Lung (tissue), 12 donors: ENCODE measurements around the gene AHCTF1. TPM values are rescaled to one million over a fixed set of nuclear protein-coding genes. Genes with fewer than 3 reads are reported as not detected.

Source experiments
- ATAC-seq: fragments of 200-7000 bp; cut with Tn5 transposase; one replicate; pipeline ENCODE4 v1.9.1; 2020; ENCODE audit warnings: moderate number of reproducible peaks; ENCODE audit not compliant: insufficient read depth, low FRiP score
- DNase-seq, 3 donors: peaks; one replicate each; pipeline ENCODE4 v3.0.0-alpha.2; 2013 to 2017
- H3K27ac ChIP-seq, 2 donors: one replicate each; pipeline ENCODE4 v1.5.1; 2013; ENCODE audit warnings: mild to moderate bottlenecking in 2 of 2, moderate library complexity in 2 of 2, control low read depth in 1 of 2, inconsistent platforms in 1 of 2, low read depth in 1 of 2, low read length in 1 of 2
- H3K27me3 ChIP-seq, 3 donors: one replicate each; pipeline ENCODE4 v1.5.1; 2013; ENCODE audit warnings: low read length in 2 of 3; ENCODE audit not compliant: control insufficient read depth in 3 of 3, insufficient read depth in 3 of 3
- H3K36me3 ChIP-seq, 4 donors: one replicate each; pipeline ENCODE4 v1.5.1; 2013; ENCODE audit warnings: low read length in 4 of 4, mild to moderate bottlenecking in 1 of 4, moderate library complexity in 1 of 4; ENCODE audit not compliant: control insufficient read depth in 4 of 4, insufficient read depth in 4 of 4
- H3K4me1 ChIP-seq, 5 donors: one replicate each; pipeline ENCODE4 v1.5.1; 2013; ENCODE audit warnings: low read length in 5 of 5, mild to moderate bottlenecking in 2 of 5, moderate library complexity in 1 of 5; ENCODE audit not compliant: control insufficient read depth in 5 of 5, insufficient read depth in 5 of 5
- H3K4me3 ChIP-seq: one replicate; pipeline ENCODE4 v1.5.1; 2013; ENCODE audit warnings: mild to moderate bottlenecking, control low read depth, moderate library complexity
- H3K9ac ChIP-seq, 2 donors: one replicate each; pipeline ENCODE4 v1.5.1; 2013; ENCODE audit warnings: low read length in 2 of 2, control low read depth in 1 of 2; ENCODE audit not compliant: insufficient read depth in 1 of 2
- H3K9me3 ChIP-seq, 4 donors: one replicate each; pipeline ENCODE4 v1.5.1; 2013; ENCODE audit warnings: low read length in 3 of 4, mild to moderate bottlenecking in 1 of 4, moderate library complexity in 1 of 4; ENCODE audit not compliant: control insufficient read depth in 4 of 4, insufficient read depth in 3 of 4
- CTCF ChIP-seq: IDR thresholded peaks from 2 replicates; pipeline ENCODE4 v1.5.1; 2012; ENCODE audit warnings: mild to moderate bottlenecking; ENCODE audit errors: control extremely low read depth, extremely low read depth
- WGBS, 2 donors: extraction: QIAGEN DNeasy Blood & Tissue Kit; methylation state at CpG; one replicate each; pipeline ENCODE4 v1.1.7; 2013; 5-methylcytosine and 5-hydroxymethylcytosine counted together
- polyA plus RNA-seq, 2 donors: library from polyadenylated mRNA; stranded (reverse); fragments of 200-250 nt; gene quantifications; one replicate each; pipeline ENCODE4 v1.2.1, GENCODE V29; 2013
- total RNA-seq, 2 donors: library from RNA; depleted of rRNA in 1 of 2; stranded (reverse); fragments of >200 nt in 1 of 2; gene quantifications; one replicate each; pipeline ENCODE4 v1.2.1, GENCODE V29; 2014 to 2021
- donor health status: control.
- donor health status: control.
- donor health status: Bipolar disorder and iron deficiency.
- donor health status: healthy.
- donor health status: DM: yes; HTN: yes; CAD: no.

Gene AHCTF1
- total and polyA plus RNA-seq, 4 donors, result 7.9 to 44.3 (median 22.2) TPM

- Histone ChIP-seq H3K27me3 (no peaks in the 10 kb centered on the region), H3K9ac (no peak overlapping the region), H3K27ac (no peak overlapping the region), H3K4me3 (no peak overlapping the region), H3K9me3 (peaks cover 0 to 16% (median 1%) of the 10 kb centered on the region in 4 donors), H3K4me1 (no peaks in the 10 kb centered on the region), H3K36me3 (peaks cover 0 to 2% (median 0%) of the 10 kb centered on the region in 4 donors)
- no peak for ATAC-seq
- WGBS, 2 donors, result 96% methylated on average over 7 of the region's 7 CpGs
- no peak for TF ChIP-seq CTCF
- no peak for DNase-seq
Measured at GRCh38 chr1:246971969-246972368, 40.2 kb upstream of the AHCTF1 start.

GRCh38 chr1:246971090-246971721 is 39.5 kb upstream of the AHCTF1 start:
- DNase-seq (peak in 1 of 3 donors; percentile 10), ATAC-seq (no peak)
- Histone ChIP-seq H3K27ac (no peak overlapping the region), H3K9ac (no peak overlapping the region), H3K36me3 (peaks cover 0 to 2% (median 0%) of the 10 kb centered on the region in 4 donors), H3K9me3 (peaks cover 0 to 16% (median 1%) of the 10 kb centered on the region in 4 donors), H3K27me3 (no peaks in the 10 kb centered on the region), H3K4me3 (no peak overlapping the region), H3K4me1 (no peaks in the 10 kb centered on the region)
- 76 to 84% methylated on average over 12 of the region's 12 CpGs for WGBS, 2 donors
- TF ChIP-seq CTCF, result peak; percentile 52

- no peak for DNase-seq
- no peaks in the 10 kb centered on the region for H3K27me3 ChIP-seq
- H3K4me3 ChIP-seq, result no peak overlapping the region
- WGBS, 2 donors, result 80 to 83% methylated on average over 3 of the region's 3 CpGs
- H3K9me3 ChIP-seq, result peaks cover 0 to 17% (median 0%) of the 10 kb centered on the region in 4 donors
- H3K27ac ChIP-seq, result no peak overlapping the region
- no peak for TF ChIP-seq CTCF
- H3K4me1 ChIP-seq, result no peaks in the 10 kb centered on the region
- H3K9ac ChIP-seq, result no peak overlapping the region
- ATAC-seq, result peak; percentile 27
- peaks cover 0 to 2% (median 0%) of the 10 kb centered on the region in 4 donors for H3K36me3 ChIP-seq
Measured at GRCh38 chr1:246969621-246970020, 37.9 kb upstream of the AHCTF1 start.
